GM12878 (cell line): ENCODE measurements around the gene CHDH. TPM values are rescaled to one million over a fixed set of nuclear protein-coding genes. Genes with fewer than 3 reads are reported as not detected.

Source experiments
- ATAC-seq: fragments of 200-7000 bp; cut with Tn5 transposase; 3 replicates; pipeline ENCODE4 v1.9.1; 2020; ENCODE audit warnings: mild to moderate bottlenecking, moderate library complexity
- BruUV-seq: library from RNA; stranded (reverse); fragments of 400-500 nt; replicated peaks from 2 replicates; lab custom pipeline; 2021; lab: Mats Ljungman, UMichigan
- CTCF ChIA-PET: fragments of 300-600 bp; sonication (Branson Sonifier 250); formaldehyde crosslinking; extraction: SDS; loops from one replicate; lab custom pipeline; 2021; ENCODE audit warnings: inconsistent platforms; lab: Yijun Ruan, JAX
- POLR2A ChIA-PET: fragments of 350-600 bp; formaldehyde crosslinking; extraction: SDS; loops from one replicate; lab custom pipeline; 2021; ENCODE audit warnings: inconsistent platforms; lab: Charles Lee
- RAD21 ChIA-PET: fragments of 300-600 bp; sonication (Branson Sonifier 250); formaldehyde crosslinking; loops from one replicate; lab custom pipeline; 2023; ENCODE audit warnings: antibody characterized with exemption; ENCODE audit not compliant: unreplicated experiment; lab: Charles Lee
- SMC1A ChIA-PET: fragments of 300-600 bp; sonication (Branson Sonifier 250); formaldehyde crosslinking; loops from one replicate; lab custom pipeline; 2023; ENCODE audit not compliant: unreplicated experiment, uncharacterized antibody; lab: Charles Lee
- DNase-seq: peaks from one replicate; pipeline ENCODE4 v3.0.0-alpha.2; 2011; ENCODE audit warnings: low read depth, low spot score
- FAIRE-seq: peaks from 3 replicates; lab custom pipeline; 2011; peaks lifted over from hg19 to GRCh38; lab: Jason Lieb, UNC
- H2AFZ ChIP-seq: 2 replicates; pipeline ENCODE4 v1.6.0; 2011; ENCODE audit warnings: low read depth, low read length, control low read depth; ENCODE audit not compliant: control insufficient read depth
- H3K27ac ChIP-seq: 2 replicates; pipeline ENCODE4 v1.5.1; 2011; ENCODE audit warnings: control low read depth; ENCODE audit not compliant: control insufficient read depth, insufficient read depth
- H3K27me3 ChIP-seq, 2 experiments: replicated peaks in 1 of 2; 2 replicates each; pipeline versions ENCODE4 v1.6.0 to v1.6.1; 2011; ENCODE audit warnings: low read length in 1 of 2; ENCODE audit not compliant: control insufficient read depth in 2 of 2, insufficient read depth in 2 of 2
- H3K36me3 ChIP-seq, 2 experiments: 2 replicates each; pipeline ENCODE4 v1.5.1; 2011; ENCODE audit warnings: low read length in 1 of 2; ENCODE audit not compliant: control insufficient read depth in 2 of 2, insufficient read depth in 2 of 2
- H3K4me1 ChIP-seq: 2 replicates; pipeline ENCODE4 v1.6.1; 2011; ENCODE audit warnings: mild to moderate bottlenecking, low read length, moderate library complexity, mixed read lengths; ENCODE audit not compliant: control insufficient read depth, insufficient read depth
- H3K4me2 ChIP-seq: 2 replicates; pipeline ENCODE4 v1.6.0; 2011; ENCODE audit warnings: control low read depth; ENCODE audit not compliant: control insufficient read depth, insufficient read depth
- H3K4me3 ChIP-seq: fragments of 200-600 bp; sonication (generic); 2 replicates; pipeline ENCODE4 v1.5.1; 2016
- H3K79me2 ChIP-seq: 2 replicates; pipeline ENCODE4 v1.6.0; 2011; ENCODE audit warnings: low read length; ENCODE audit not compliant: control insufficient read depth, insufficient read depth
- H3K9ac ChIP-seq: 2 replicates; pipeline ENCODE4 v1.8.0; 2011; ENCODE audit warnings: low read length, control low read depth, mixed read lengths; ENCODE audit not compliant: control insufficient read depth, insufficient read depth
- H3K9me3 ChIP-seq: replicated peaks from 3 replicates; pipeline ENCODE4 v1.5.1; 2011; ENCODE audit warnings: mild to moderate bottlenecking, low read length; ENCODE audit not compliant: control insufficient read depth, insufficient read depth
- H4K20me1 ChIP-seq: 2 replicates; pipeline ENCODE4 v1.6.0; 2011; ENCODE audit not compliant: control insufficient read depth, insufficient read depth
- HCFC1 ChIP-seq: fragments of 150-350 bp; IDR thresholded peaks from 2 replicates; pipeline ENCODE4 v1.6.1; 2014; ENCODE audit warnings: low read length
- HDAC2 ChIP-seq: fragments of 200-600 bp; sonication (generic); IDR thresholded peaks from 2 replicates; pipeline ENCODE4 v1.6.1; 2017
- IKZF1 ChIP-seq: fragments of 450-650 bp; conservative IDR thresholded peaks from 2 replicates; pipeline ENCODE4 v1.6.1; 2017; ENCODE audit warnings: antibody characterized with exemption, mild to moderate bottlenecking
- IRF3 ChIP-seq: fragments of 450-650 bp; IDR thresholded peaks from 2 replicates; pipeline ENCODE4 v1.6.1; 2014; ENCODE audit warnings: mild to moderate bottlenecking
- LARP7 ChIP-seq: fragments of 450-650 bp; IDR thresholded peaks from 2 replicates; pipeline ENCODE4 v1.6.1; 2017; ENCODE audit warnings: mild to moderate bottlenecking
- ZNF217 ChIP-seq: fragments of 450-650 bp; IDR thresholded peaks from 2 replicates; pipeline ENCODE4 v1.6.1; 2017; ENCODE audit warnings: antibody characterized with exemption, mild to moderate bottlenecking
- ZNF622 ChIP-seq: fragments of 450-650 bp; IDR thresholded peaks from 2 replicates; pipeline ENCODE4 v1.6.1; 2017; ENCODE audit warnings: mild to moderate bottlenecking, inconsistent platforms
- WGBS: methylation state at CpG from one replicate; pipeline ENCODE4 v1.1.6; 2016; ENCODE audit warnings: low lambda C conversion rate; ENCODE audit not compliant: insufficient replicate concordance, insufficient coverage; ENCODE audit errors: missing lambda C conversion rate; 5-methylcytosine and 5-hydroxymethylcytosine counted together
- in situ Hi-C: fragments of 300-500 bp; cut with MboI; formaldehyde crosslinking; loops from 9 replicates; pipeline ENCODE4 v1.14.3; 2018; ENCODE audit warnings: mixed read lengths
- intact Hi-C: fragments of 100-400 bp; cut with micrococcal nuclease; formaldehyde crosslinking; loops from one replicate; pipeline ENCODE4 v1.14.2; 2022; ENCODE audit not compliant: unreplicated experiment
- polyA plus RNA-seq, 11 experiments: library from polyadenylated mRNA; depleted of rRNA in 4 of 11; unstranded in 6 of 11; stranded (reverse) in 5 of 11; fragments of >200 nt; fragmentation: Nextera tagmentation in 4 of 11; fragmentation: Illumina TruSeq in 1 of 11; extraction: Ambion mirVana in 4 of 11; extraction: Trizol in 1 of 11; gene quantifications; 1 replicate in 1 of 11; 2 replicates in 10 of 11; pipeline versions ENCODE4 v1.2.1 to v1.2.3, GENCODE V29; 2011 to 2016; ENCODE audit warnings: inconsistent platforms in 2 of 11, missing spikeins in 2 of 11, low read depth in 1 of 11
- total RNA-seq, 4 experiments: library from RNA; depleted of rRNA in 3 of 4; stranded (reverse); fragments of >200 nt in 3 of 4; fragmentation: Illumina TruSeq in 1 of 4; extraction: Trizol in 1 of 4; gene quantifications; 2 replicates each; pipeline versions ENCODE4 v1.2.1 to v1.2.3, GENCODE V29; 2013 to 2021

The CHDH gene
- total and polyA plus RNA-seq, 10 of the 15 experiments (the other 5 are each of a cell fraction or from before 2014, with no cell fraction given) = 0.95 to 8.3 (median 2.9) TPM

GRCh38 chr3:53820756-53821580, 25.3 kb downstream of the CHDH start (continued):
- TF ChIP-seq ZNF622 (no peak), ZNF217 (no peak), HCFC1 (no peak), IRF3 (no peak), LARP7 (no peak)

- SMC1A ChIA-PET = interaction anchor here (0.8 kb wide), 1 partner anchor 77 kb away, joined by 3 read pairs; no protein-coding TSS in a partner anchor
Observed at GRCh38 chr3:53820084-53820483, 26.1 kb downstream of the CHDH start.

More at GRCh38 chr3:53820084-53820483, 26.1 kb downstream of the CHDH start:
- H4K20me1 ChIP-seq = no peaks in the 10 kb centered on the region
- H3K79me2 ChIP-seq = no peaks in the 10 kb centered on the region
- ChIA-PET CTCF (no interaction called here), RAD21 (no interaction called here), POLR2A (no interaction called here)
- H3K27me3 ChIP-seq = no peaks in the 10 kb centered on the region
- FAIRE-seq = no peak
- H2AFZ ChIP-seq = no peak overlapping the region
- no peak for ATAC-seq
- WGBS = 58% methylated on average over 5 of the region's 5 CpGs
- no TSS peak for BruUV-seq
- H3K9me3 ChIP-seq = no peaks in the 10 kb centered on the region
- no peak overlapping the region for H3K9ac ChIP-seq
- H3K4me2 ChIP-seq = no peak overlapping the region
- no peak overlapping the region for H3K4me3 ChIP-seq
- peaks cover 4% of the 10 kb centered on the region in 2 experiments; a peak in 3 of 4 replicates for H3K36me3 ChIP-seq
- no peak overlapping the region for H3K27ac ChIP-seq
- in situ Hi-C loops (no loop called here), intact Hi-C loops (no loop called here)
- DNase-seq = no peak
- H3K4me1 ChIP-seq = no peaks in the 10 kb centered on the region
- TF ChIP-seq HDAC2 (no peak), IKZF1 (no peak)
- TF ChIP-seq, all 136 proteins: peak for 0
